ENCODE results near the gene CEP170B.
"Not testable (repeated sequence)": the region's sequence is repeated elsewhere in the genome, so short reads cannot be mapped to it uniquely, and the experiment has no call there.

CEP170B gene

DNA sequence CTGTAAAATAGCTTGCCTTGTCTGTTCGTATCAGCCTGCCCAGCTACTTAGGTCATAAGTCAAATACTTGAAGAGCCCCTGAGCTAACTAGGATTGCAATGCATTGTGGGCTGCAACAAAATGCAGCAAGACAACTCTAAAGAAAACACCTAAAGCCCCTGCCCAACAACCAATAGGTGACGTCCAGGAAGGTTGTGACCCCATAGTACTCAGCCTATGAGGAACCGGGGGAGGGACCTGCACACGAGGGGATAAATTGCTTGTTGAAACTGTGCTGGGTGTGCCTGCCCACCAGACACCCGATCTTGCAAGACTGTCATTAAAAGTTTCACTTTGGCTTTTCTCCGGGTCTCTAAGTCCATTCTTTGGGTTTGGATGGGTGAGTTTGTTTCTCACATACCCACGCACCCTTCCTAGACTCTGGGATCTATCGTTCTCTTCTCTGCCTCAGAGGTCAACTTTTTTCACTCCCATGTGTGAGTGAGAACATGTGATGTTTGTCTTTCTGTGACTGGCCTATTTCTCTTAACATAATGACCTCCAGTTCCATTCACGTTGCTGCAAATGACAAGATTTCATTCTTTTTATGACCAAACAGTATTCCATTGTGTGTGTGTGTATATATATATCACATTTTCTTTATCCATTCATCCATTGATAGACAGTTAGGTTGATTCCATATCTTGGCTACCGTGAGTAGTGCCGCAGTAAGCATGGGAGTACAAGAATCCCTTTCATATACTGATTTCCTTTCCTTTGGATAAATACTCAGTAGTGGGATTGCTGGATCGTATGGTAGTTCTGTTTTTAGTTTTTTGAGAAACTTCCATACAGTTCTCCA, 54.3 kb downstream of the CEP170B start:
- not testable (repeated sequence) for DNase-seq

DNA sequence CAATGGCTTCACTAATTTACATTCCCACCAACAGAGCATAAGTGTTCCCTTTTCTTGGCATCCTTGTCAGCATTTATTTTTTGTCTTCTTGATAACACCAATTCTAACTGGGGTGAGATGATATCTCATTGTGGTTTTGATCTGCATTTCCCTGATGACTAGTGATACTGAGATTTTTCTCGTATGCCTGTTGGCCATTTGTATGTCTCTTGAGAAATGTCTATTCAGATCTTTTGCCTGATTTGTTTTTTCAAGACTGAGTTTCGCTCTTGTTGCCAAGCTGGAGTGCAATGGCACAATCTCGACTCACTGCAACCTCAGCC, 54.9 kb downstream of the CEP170B start:
- no peak for DNase-seq

DNA sequence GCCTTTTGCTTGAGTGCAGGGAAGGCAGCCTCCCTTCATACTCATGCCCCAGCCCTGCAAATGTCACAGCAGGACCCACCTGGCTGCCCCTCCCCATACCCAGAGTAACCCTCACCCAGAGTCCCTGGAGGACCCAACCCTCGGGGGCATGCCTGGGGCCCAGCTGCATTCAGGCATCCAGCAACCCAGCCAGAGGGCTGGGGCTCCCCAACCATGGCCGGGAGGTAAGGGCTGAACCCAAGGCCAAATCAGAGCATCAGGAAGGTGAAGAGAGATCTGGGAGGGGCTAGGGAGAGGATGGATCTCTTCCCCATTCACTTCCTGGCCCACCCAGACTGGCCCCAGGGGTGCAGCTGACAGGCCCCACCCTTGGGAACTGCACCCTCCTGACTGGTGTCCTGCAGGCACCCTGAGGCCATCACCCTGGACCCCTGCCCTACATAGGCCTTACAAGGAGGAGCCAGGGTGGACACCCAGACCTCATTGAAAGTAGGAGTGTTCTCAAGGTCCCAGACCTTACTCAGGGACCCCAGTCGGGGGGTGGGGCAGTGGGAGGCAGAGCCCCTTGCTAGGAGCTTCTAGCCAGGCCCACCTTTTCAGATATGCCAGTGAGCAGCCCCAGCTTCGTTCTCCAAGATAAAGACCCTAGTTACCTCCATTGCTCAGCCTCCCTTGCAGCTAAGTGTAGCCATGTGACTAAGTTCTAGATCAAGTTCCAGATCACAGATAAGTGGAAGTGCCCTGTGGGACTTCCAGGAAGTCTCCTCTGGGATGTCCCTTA, 58.8 kb downstream of the CEP170B start:
- DNase-seq: no peak

DNA sequence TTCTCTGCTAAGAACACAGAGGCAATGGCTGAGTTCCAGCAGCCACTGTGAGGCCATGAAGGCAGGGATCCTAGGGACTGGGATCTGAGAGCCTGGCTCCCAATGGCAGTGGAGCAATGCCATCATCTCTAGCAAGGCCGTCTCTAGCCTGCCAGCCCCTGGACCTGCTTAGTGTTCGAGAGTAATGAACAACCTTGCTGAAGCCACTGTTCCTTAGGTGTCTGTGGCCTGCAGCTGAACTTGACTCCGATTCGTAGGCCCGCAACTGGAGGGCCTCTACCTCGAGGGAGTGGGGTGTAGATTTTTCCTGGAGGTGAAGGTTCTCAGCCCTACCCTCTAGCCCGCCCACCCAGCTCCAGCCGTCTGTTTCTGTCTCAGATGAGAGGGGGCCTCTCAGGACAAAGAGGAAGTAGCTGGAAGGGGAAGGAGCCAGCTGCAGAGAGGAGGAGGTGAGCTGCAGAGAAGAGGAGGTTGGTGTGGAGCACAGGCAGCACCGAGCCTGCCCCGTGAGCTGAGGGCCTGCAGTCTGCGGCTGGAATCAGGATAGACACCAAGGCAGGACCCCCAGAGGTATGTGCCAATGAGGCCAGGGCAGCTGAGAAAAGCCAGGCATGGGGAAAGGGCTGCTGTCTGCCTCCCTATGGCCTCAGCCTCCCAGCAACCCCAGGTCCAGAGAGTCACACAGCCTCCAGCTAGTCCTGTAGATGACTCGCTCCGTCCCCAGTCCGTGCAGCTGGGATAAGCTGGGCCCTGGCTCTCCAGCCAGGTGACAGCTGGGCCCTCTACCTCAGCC, 59.5 kb downstream of the CEP170B start, which contains the start of gene PLD4:
TSS of gene PLD4 (plus strand) at position 459 of the 793 bp plus-strand sequence. CDS start 2,262 bp downstream, outside the sequence.
- no peak for DNase-seq

DNA sequence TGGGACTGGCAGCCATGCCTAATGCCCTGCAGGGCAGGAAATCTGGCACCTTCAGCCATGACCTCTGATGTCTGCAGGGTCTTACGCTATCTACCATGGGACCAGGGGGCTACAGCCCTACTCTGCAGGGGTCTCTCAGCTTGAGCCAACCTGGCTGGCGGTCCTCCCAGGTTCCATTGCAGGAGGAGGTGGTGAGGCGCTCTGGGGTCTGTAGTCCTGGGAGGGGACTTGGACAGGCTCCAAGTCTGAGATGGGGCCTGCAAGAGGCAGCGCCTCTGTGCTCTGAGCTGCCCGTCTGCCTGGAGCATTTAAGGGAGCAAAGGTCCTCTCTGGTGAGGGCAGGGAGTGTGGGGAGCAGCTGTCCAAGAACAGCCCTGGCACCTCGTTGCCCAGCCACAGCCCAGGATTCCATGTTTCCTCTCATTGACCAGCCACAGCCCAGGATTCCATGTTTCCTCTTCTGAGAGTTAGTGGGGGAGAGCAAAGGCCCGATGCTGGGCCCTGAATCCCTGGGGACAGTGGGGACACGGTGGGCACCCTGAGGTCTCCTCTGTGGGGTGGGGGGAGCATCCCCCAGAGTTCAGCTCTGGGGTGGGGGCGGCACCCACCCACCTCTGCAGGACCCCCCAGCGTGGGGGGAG, 60.3 kb downstream of the CEP170B start:
- DNase-seq: no peak

DNA sequence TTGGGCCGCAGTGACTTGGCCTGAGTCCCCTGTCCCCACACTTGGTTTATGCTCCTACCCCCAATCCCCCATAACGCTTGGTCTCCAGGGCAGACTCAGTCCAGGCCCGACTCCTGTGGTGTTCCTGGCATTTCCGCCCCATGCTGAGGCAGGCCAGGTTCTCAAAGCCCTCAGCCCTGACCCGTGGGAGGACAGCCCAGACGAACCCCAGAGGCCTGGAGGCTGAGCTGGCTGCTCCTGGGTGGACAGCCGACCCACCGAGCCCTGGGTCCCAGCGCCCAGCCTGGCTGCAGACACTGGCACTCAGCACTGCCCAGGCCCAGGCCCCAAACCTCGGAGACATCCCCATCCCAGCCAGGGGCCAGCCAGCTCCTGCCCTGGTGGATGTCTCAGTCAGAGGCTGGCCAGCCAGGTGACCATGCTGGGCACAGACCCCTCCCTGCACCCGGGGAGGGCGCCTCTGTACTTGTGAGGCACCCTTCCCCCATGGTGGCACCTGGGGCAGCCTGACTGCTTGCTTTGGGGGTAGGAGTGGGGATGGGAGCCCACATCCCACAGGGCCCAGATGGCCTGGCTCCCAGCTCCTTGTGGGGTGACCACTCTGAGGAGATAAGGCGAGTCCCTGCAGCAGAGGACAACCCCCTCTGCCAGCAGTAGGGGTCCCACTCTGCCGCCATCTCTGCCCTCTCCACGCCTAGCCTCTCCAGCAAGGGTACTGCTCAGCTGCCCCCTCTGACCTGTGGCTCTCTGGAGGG, 61.0 kb downstream of the CEP170B start:
- no peak for DNase-seq

DNA sequence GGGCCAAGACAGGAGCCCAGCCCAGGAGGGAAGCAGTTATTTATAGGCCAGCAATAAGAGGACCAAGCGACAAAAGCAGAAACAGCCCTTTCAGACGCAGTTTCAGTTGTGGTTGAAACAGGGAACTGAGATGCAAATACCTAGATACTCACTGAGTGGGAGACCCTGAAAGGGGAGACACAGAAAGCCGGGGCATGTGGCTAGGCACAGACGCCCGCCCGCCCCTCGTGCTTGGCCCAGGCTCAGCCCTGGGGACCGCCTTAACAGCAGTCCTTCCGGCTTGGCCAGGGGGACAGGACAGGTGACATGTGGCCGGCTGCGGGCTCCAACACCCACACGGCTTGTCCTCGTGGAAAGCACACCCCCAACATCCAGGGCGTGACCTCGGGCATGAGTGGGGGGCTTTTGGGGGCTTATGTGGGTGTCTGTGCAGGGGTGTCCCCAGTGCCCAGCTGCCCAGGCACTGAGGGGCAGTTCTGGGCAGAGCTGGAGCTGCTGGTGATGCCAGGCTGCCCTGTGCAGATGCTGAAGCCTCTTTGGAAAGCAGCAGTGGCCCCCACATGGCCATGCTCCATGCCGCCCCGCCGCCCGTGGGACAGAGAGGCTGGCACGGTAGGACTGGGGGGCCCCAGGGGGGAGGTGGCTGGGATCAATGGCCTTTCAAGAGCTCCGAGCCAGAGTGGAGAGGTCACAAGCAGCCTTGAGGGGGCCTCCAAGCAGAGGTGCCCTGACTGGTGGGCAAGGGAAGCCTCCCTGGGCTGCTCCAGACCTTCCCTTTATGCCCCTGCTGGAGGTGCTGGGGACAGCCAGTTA, 61.8 kb downstream of the CEP170B start:
- DNase-seq: no peak

DNA sequence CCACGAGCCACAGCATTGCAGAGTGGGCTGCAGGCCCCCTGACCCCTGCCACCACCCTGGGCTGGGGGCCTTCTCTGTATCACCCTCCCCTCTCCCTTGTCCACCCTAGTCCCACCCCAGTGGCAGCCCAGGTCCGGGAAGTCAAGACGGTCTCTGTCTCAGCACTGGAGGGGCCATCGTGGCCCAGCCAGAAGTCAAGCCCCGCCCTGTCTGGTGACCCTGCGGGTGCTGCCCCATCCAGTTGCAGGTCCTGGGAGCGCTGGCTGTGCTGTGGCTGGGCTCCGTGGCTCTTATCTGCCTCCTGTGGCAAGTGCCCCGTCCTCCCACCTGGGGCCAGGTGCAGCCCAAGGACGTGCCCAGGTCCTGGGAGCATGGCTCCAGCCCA, 62.4 kb downstream of the CEP170B start:
- DNase-seq: no peak

DNA sequence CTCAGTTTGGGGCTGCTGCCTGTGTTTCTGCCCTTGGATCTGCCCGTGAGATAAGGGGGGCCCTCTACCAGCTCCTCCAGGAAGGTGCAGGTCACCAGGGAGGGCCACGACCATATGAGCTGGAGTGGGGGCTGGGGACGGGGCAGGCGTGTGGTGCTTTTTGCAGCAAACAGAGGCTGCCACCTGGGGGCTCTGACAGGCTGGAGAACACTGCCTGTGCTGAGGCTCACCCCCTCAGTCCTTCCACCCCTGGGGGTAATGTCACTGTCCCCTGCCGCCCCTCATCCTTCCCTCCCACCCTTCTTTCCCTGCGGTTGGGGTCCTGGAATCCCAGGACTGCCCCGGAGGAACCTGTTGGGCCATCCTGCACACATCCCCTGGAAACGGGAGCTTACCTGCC, 62.8 kb downstream of the CEP170B start:
- DNase-seq: no peak

DNA sequence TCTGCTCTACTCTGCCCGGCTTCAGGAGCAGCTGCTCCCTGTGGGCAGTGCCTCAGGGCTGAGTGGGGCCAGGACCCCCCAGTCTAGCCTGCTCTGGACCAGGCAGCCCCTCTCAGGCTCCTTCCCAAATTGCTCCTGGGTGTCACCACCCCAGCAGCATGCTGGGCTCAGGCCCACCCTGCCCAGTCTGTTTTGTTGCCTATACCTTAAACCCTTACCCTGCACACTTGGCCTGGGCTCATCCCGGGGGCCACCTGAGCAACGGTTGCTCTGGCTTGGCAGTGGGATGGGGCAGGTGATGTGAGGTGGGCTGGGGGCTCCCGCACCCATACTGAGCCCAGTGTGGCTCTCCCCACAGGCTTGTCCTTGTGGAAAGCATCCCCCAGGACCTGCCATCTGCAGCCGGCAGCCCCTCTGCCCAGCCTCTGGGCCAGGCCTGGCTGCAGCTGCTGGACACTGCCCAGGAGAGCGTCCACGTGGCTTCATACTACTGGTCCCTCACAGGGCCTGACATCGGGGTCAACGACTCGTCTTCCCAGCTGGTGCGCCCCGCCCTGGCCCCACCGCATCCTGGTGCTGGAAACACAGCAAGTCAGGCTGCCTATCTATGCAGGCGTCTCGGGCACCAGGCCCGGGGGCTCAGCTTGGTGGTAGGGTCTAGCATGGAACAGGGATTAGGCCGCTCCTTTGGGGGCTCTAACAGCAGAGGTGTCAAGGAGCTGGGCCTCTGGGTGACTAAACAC, 63.5 kb downstream of the CEP170B start:
- no peak for DNase-seq

DNA sequence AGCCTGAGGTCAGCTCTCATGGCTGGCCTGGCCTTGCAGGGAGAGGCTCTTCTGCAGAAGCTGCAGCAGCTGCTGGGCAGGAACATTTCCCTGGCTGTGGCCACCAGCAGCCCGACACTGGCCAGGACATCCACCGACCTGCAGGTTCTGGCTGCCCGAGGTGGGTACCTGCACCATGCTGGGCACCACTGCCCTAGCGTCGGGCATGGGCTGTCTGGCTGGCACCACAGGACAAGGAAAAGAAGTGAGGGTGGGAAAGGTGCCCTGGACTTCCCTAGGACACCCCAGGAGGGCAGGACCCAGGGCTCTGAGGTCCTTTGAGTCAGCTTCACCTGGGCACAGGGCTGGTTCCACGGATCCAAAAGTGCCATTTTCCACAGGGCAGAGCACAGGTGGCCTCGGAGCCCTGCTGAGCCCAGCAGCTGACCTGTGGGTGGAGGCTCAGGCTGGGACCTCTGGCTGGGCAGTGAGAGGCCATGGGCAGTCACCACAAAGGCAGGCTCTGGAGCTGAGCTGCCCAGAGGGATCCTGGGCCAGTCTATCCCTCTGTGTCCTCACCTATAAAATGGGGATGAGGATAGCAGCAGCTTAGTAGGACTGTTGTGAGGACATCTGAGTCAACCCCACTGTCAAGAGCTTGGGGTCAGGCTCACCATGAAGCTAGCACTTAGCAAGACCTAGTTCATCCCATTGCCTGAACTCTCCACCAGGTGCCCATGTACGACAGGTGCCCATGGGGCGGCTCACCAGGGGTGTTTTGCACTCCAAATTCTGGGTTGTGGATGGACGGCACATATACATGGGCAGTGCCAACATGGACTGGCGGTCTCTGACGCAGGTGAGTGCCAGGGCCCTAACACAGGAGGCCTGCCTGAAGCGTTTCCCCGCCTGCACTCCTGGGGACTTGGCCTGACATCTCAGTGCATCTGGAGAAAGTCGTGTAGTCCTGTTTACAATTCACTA, 64.5 kb downstream of the CEP170B start:
- DNase-seq: no peak

DNA sequence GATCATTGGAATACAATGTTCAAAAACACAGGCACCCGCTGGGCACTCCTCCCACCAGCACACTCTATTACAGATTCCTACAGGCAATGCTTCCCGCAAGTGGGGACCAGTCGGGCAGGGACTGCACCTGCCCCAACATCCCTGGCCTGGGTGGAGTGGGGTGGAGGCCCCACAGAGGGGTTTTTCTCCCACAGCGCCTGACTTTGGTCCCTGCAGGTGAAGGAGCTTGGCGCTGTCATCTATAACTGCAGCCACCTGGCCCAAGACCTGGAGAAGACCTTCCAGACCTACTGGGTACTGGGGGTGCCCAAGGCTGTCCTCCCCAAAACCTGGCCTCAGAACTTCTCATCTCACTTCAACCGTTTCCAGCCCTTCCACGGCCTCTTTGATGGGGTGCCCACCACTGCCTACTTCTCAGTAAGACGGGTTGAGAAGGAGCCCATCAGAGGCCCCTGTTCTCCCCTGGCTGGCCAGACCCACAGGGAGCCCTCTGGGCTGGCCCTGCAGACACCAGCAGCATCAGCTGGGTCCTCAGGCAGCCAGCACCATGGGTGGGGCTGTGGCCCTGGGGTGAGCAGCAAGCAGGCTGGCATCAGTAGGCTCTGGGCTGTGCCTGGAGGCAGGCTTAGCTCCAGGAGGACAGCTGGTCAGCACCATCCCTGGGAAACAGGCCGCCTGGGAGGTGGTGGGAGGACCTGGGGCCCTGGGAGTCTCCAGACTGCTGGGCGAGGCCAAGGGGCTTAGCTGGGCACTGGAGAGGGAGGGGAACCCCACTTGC, 65.6 kb downstream of the CEP170B start:
- no peak for DNase-seq

DNA sequence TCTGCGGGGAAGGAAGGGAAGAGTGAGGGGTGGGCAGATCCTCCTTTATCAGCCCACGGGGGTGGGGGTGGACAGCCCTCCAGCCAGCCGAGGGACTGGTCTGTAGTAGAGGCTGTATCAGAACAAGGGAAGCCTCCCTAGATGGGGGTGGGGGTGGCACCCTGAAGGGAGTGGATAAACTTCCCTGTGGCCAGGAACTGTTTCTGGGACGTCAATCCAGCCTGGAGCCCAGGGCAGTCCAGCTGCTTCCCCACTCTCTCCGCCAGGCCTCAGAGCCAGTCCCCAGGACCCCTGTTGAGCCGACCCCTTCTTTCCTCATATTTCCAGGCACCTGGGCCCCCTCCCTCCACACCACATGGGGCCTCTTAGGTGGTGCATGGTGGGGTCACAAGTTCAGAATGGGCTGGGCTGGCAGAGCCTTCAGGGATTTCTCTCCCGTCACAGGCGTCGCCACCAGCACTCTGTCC, 66.3 kb downstream of the CEP170B start:
- no peak for DNase-seq

DNA sequence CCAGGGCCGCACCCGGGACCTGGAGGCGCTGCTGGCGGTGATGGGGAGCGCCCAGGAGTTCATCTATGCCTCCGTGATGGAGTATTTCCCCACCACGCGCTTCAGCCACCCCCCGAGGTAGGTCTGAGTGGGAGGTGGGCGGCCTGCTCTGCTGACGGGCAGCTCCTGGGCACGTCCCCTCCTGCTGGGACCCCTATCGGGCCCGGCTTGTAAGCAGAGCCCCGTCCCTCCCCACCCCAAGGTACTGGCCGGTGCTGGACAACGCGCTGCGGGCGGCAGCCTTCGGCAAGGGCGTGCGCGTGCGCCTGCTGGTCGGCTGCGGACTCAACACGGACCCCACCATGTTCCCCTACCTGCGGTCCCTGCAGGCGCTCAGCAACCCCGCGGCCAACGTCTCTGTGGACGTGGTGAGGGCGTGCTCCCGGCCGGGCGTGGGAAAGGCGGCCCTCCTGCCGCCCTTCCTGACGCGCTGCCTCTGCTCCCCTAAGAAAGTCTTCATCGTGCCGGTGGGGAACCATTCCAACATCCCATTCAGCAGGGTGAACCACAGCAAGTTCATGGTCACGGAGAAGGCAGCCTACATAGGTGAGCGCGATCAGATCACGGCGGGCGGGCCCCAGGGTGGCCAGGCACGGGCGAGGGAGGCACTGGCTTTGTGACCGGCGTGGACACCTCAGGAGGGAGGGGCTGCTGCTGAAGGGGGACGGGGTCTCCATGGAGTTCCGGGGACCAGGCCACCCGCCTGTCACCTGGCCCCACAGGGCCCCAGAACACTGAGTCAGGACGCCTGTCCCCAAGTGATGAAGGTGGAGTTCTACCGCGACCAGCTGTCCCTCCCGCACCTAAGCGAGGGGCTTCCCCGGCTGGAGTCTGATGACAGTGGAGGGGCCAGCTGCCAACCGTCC, 67.0 kb downstream of the CEP170B start:
- no peak for DNase-seq

DNA sequence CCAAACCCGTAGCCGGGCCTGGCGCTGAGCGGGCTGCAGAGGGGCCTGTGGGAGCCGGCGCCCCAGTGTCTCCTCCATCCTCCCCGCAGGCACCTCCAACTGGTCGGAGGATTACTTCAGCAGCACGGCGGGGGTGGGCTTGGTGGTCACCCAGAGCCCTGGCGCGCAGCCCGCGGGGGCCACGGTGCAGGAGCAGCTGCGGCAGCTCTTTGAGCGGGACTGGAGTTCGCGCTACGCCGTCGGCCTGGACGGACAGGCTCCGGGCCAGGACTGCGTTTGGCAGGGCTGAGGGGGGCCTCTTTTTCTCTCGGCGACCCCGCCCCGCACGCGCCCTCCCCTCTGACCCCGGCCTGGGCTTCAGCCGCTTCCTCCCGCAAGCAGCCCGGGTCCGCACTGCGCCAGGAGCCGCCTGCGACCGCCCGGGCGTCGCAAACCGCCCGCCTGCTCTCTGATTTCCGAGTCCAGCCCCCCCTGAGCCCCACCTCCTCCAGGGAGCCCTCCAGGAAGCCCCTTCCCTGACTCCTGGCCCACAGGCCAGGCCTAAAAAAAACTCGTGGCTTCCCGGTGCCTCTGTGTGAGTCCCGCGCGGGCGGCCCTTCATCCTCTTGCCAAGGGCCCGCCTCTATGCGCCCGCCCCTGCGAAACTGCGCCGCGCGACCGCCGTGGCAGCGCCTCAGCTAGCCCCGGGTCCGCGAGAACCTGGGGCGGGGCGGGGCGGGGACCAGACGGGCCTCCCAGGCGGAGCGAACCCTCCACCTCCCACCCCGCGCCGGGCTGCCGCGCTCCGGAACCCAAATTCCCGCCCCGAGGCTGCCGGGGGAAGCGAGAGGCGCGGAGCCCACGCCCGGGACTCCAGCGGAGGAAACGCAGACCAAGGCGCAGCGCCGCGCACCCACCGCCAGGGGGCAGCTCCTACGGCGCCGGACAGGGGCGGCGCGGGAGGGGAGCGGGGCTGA, 67.9 kb downstream of the CEP170B start:
- DNase-seq: peak; percentile 74
